Right renal cortex interstitium (tissue), 3 donors: ENCODE measurements around the gene EPB41L2. TPM values are rescaled to one million over a fixed set of nuclear protein-coding genes. Genes with fewer than 3 reads are reported as not detected.
"Not testable (repeated sequence)": the region's sequence is repeated elsewhere in the genome, so short reads cannot be mapped to it uniquely, and the experiment has no call there.

Experiments
- DNase-seq, 3 donors: peaks; one replicate each; pipeline ENCODE4 v3.0.0-alpha.2; 2013; ENCODE audit warnings: low read depth in 3 of 3, low spot score in 2 of 3
- polyA plus RNA-seq, 3 donors: library from polyadenylated mRNA; unstranded; fragments of 120-200 nt; gene quantifications; one replicate each; pipeline ENCODE4 v1.2.1, GENCODE V29; 2013; ENCODE audit not compliant: insufficient read length in 3 of 3

Gene EPB41L2
- polyA plus RNA-seq, 3 donors, result 138 to 163 (median 139) TPM

DNA sequence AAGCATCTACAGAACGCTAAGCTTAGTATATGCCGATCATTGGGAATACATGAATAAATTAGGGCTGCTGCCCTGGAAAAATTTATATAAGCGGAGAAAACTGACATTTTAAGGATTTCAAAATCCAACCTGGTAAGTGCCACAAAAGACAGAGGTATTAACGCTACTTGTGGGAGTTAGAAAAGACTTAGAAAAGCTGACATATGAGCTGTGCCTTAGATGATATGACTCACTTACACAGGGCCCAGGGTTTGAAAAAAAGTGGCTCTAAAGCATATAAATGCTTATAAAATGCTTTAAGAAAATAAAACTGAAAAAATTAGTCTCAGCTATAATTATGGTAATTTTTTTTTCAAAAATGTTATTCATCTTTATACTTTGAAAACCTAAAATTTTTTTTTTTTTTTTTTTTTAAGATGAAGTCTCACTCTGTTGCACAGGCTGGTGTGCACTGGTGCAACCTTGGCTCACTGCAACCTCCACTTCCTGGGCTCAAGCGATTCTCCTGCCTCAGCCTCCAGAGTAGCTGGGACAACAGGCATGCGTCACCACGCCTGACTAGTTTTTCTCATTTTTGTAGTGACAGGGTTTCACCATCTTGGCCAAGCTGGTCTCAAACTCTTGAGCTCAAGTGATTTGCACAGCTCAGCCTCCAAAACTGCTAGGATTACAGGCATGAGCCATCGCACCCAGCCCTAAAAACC, 25.7 kb downstream of the EPB41L2 start:
- no peak for DNase-seq

DNA sequence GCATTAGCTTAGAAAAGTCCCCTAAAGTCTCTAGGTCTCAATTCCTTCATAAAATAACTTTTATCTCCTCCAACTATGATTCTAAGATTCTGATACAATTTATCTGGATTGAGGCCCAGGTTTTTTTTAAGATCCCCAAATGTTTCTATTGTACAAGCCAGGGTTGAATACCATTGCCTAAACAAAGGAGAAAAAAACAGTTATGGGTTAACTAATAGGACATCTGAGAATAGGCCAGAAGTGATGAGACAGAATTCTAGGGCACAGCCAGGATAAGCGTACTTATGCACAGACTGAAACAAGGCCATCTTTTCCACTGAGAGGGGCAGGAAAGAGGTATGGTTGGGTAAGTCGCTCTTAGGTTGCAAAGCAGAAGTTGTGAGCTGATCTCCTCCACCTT, 26.4 kb downstream of the EPB41L2 start:
- no peak for DNase-seq

DNA sequence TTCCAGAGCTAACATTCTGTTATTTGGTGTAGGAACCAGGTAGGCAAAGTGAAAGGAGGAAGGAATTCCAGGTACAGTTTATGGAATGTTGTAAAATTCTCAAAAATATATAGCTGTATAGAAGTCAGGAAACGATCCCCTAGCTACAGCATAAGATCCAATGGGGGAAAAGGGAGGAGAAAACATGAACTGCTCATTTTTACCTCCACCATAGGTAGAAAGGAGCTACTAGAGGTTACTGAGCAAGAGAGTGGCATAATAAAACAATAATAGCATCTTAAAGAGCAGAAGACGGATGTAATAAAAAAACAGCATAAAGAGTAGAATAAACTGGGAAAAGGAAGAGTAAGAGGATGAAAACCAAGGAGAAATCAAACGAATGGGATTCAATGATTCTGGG, 26.9 kb downstream of the EPB41L2 start:
- no peak for DNase-seq

DNA sequence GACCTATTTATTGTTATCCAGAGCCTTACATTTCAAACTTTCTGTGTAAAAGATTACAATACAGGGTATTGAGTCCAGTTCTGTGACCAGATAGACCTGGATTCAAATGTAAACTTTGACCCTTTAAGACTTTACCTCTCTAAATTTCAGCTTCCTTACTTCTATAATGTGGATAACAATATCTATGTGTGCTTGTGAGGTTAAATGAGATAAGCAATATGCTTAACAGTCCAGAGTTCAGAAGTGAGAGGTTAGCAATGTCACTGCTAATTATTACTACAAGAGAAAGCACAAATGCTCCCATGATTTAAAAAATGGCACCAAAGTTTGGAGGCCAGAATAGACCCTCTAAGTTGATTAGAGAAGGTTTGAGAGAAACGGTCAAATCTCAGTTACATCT, 27.5 kb downstream of the EPB41L2 start:
- no peak for DNase-seq

DNA sequence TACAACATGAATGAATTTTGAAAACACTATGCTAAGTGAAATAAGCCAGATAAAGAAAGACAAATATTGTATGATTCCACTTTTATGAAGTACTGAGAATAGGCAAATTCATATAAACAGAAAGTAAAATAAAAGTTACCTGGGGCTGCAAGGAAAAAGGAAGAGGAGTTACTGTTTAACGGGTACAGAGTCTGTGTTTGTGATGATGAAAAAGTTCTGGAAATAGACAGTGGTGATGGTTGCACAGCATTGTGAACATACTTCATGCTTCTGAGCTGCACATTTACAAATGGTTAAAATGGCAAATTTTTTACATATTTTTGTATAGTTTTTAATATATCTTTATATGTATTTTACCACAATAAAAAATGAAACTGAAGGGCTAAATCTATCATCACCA, 29.4 kb downstream of the EPB41L2 start:
- no peak for DNase-seq

DNA sequence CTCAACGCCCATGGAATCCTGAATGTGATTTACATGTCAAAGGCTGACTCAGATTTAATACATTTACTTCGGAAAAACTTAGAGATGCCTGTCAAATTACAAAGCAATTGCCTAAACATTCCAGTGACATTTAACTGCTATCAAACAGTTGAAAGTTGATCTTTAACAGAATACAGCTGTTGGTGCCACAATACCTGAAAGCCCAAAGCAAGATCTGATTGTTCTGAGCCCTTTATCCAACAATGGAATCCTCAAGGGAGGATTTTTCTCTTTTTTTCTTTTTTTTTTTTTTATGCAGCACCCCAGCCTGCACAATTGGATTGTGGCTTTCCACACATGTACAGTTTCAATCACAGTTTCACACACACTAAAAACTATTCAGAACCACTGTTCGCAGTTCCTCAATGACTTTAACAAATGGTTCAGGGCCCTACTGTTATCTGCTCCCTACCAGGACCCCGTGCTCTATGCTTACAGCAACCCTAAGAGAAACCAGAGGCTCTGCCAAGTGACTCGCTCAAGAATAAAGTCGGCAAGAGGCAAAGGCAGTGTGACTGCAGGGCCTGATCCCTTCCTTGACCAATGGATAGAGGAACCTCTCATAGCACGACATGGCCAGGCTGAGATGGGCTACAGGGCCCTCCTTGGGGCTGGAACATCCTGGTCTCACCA, 33.3 kb downstream of the EPB41L2 start:
- DNase-seq, result no peak

DNA sequence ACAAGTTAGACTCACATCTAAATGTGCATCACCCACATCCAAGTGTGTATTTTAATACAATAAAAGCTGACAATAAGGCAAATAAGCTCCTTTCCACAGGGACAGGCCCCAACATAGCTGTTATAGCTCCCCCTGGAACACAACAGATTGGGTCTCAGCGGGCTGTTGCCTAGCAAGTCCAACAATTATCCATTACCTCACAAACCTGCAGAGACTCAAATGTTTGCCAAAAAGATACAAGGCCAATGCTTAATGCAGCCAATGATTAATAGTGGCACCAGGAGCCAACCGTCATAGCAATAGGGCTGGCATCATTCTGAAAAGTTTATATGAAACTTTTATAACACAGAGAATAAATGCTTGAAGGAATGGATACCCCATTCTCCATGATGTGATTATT, 35.7 kb downstream of the EPB41L2 start:
- DNase-seq, result no peak

DNA sequence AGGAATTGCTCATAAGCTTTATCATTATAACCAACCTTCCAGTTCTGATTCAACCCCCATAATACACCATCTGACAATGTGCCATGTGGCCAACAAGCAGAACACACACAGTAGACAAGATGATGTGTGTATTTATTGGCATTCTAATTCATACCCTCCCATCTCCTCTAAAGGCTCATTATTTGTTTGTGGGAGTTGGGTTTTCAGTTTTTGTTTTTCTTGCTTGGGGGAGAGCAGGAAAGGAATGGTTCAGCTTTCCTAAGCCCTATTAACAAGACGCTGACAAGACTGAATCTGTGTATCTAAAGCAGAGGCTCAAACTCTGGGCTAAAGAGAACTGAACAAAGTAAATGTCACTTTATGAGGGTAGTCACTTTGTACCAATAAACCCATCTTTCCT, 36.8 kb downstream of the EPB41L2 start:
- no peak for DNase-seq

DNA sequence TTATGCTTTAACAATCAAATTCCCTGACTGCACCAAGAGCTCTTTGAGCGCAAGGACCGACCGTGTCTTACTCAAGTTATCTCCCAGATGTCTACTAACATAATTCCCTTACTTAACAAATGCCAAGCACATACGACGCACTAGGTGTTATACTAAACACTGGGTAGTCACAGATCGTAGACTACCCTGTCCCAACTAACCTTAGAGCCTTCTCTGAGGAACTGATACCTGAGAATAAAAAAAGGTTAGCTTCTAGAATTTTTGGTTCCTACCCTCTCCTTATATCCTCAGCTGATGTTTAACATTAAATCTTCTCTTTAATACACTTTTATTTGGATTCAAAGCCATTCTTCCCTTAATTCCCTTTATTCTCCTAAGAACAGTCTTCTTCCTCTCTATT, 38.5 kb downstream of the EPB41L2 start:
- no peak for DNase-seq

DNA sequence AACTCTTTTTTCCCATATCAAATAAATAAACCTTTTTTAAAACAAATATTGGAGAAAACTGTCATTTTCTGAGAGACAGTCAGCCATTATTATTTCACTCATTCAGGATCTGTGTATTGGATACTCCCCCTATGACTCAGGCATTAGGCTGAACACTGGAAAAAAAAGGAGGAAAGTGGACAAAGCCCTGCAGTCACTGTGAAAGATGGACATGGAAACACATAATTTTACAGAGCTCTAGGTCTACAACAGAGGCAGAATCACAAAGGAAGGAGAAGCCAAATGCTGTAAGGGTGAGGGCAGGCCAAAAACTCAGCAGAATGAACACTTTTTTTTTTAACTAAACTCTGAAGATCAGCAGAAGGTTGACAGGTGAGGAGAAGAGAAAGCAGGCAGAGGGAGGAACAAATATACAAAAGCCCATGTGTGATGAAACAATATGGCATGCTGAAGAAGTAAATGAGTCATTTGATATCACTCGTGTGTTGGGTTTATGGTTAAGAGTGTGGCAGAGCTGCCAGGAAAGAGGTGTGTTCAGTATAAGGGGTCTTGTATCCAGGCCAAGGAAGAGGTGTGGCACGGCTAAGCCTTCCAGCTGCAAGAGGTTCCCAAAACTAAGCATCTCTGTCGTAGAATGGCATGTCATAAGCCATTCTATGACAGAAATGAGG, 39.1 kb downstream of the EPB41L2 start:
- no peak for DNase-seq

DNA sequence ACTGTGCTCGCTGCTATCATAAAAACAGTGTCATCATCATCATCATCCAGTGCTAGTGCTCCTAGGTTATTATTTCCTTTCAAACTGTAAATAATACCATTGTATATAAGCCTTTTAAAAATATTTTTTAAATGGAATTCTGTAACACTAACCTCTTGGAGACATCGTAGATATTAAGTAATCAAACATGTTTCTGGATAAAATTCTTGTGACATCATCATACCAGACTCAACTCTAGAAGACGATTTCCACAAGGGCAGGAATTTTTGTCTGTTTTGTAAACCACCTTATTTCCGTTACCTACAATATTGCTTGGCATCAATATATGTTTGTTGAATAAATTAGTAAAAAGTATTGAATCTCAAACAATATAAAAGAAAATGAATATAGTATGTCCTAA, 40.4 kb downstream of the EPB41L2 start:
- no peak for DNase-seq

DNA sequence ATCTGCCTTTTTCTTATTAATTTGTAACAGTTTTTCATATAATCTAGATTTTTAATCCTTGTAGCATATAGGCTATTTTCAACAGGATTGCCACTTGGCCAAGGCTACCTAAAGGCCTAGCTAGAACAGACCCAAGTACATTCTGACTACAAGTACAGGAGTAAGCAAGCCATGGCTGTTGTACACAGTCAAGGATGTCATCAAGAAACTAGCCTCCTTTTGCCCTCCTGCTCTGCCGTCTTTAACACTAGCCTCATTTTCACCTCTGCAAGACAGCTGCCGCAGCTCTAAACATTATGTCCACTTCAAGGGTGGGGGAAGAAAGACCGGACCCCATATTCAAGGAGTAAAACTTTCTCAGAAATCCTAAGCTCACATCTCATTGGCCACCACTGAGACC, 45.1 kb downstream of the EPB41L2 start:
- DNase-seq, result no peak

DNA sequence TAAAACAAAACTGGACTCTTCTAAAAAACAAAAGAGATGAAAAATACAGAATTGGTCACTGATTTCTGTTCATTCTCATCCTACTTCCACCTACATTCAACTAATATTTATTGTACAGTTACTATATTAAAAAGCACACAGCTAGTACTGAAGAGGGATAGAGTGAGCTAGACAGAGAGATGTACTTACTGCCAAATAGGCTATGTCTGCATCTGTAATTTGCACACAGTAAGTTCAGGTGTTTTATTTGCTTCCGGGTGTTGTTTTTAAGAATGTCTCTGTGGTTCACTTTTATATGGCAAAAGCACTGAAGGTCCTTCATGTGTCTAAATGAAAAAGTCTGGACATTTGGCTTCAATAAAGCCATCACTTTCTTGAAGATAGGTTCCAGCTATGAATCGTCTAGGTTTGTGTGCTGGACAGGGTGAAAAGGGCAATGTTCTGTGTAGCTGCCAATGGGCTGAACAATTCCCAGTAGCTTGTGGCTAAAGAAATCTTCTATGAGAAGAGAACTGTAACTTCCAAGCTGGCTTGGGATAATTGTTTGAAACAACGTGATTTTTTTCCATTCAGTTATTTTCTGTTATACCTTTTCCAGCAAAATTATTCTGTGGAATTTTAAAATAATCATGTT, 47.3 kb downstream of the EPB41L2 start:
- DNase-seq, result no peak

DNA sequence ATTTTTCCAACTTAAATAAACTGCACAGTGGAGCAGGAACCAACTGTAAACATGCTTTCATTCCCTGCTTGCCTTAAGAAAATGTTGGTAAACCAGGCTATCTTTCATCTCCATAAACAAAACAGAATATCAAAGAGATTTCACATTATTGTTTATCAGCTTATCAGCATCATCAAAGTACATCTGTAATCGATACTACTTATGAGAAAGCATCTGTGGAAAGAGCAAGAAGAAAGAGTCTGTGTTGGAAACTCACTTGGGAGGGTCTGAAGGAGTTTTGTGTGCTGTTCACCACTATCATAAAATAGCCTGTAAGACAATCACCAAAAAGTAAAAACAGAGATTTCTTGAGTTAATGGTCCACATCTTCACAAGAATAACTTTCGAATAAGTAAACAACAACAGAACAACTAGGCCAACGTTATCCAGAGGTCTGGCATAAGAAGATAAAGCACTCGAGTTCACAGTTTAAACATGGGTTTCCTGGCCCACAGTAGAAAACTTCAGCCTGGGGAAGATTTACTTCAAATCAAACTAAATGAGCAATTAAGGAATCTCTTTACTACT, 47.9 kb downstream of the EPB41L2 start:
- no peak for DNase-seq

DNA sequence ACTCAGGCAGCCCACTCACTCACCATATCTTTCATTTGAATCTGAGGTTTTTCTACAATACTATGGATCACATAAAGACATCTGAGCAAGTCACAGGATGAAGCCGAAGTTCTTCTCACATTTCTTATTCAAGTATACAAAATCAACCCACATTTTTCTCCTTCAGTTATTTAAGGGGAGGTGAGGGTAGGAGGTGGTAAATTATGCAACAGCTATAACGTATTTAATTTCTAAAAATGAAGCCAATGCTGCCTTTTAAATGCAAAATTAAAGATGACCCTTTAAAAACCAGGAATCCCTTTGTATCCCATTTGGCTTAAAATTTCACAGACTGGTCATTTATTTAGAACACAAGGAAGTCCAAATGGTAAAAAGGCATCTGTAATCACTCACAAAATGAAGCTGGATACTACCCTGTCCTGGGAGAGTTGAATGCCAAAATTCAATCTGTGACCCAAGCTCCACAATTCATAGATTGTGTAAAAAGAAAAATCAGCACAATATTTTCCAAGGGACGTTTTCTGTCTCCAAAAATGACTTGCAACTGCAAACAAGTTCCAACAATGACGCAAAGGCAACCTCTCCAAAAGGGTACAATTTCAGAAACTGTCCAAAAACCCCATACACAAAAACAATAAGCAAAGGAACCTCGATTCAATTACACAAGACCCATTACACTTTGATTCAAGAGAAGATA, 48.8 kb downstream of the EPB41L2 start:
- no peak for DNase-seq

DNA sequence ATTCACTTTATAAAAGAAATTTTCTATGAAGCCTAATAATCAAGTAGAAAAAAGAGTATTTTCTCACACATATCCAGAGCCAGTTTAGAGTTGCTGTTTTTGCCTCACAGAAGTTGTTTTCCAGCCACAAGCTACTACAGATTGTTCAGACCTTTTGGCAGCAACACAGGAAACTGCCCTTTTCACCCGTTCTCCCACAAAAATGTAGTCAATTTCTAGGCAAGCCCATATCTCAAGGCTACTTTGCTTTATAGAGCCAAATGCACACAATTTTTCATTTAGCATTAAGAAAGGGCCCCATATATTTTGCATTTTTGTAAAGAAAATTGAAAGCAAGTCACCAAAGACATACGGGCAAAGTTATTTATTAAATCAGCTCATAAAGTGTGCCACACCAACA, 49.5 kb downstream of the EPB41L2 start:
- no peak for DNase-seq

DNA sequence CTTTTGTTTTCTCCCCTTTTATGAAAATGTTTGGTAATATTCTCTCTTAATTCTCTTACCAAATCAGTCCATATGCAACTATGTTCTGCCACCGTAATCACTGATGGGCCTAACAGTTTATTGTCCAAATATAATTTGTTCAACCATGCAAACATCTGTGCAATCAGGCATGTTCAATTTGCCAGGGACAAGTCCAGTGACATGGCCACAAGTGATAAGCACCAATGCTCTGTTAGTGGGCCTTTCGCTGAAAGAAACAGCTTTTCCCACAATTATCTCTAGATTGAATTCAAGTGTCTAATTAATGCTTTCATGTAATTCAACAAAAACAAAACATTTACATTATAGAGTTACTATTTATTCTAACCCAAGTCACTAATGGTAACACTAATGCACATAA, 53.3 kb downstream of the EPB41L2 start:
- DNase-seq, result no peak

DNA sequence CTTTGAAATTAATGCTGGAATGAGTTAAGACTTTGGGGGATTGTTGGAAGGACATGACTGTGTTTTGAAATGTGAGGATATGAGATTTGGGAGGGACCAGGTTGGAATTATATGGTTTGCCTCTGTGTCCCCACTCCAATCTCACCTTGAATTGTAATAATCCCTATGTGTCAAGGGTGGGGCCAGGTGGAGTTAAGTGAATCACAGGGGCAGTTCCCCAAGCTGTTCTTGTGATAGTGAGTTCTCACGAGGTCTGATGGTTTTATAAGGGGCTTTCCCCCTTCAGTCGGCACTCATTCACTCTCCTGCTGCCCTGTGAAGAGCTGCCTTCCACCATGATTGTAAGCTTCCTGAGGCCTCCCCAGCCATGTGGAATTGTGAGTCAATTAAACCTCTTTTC, 54.1 kb downstream of the EPB41L2 start:
- not testable (repeated sequence) for DNase-seq

DNA sequence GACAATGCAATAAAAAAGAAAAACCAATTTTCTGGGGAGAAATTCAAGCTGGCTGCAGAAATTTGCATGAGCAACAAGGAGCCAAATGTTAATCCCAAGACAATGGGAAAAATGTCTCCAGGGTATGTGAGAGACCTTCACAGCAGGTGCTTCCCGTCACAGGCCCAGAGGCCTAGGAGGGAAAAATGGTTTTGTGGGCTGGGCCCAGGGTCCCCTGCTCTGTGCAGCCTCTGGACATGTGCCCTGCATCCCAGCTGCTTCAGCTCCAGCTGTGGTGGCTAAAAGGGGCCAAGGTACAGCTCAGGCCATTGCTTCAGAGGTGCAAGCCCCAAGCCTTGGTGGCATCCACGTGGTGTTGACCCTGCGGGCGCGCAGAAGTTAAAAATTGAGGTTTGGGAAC, 55.1 kb downstream of the EPB41L2 start:
- DNase-seq, result not testable (repeated sequence)

DNA sequence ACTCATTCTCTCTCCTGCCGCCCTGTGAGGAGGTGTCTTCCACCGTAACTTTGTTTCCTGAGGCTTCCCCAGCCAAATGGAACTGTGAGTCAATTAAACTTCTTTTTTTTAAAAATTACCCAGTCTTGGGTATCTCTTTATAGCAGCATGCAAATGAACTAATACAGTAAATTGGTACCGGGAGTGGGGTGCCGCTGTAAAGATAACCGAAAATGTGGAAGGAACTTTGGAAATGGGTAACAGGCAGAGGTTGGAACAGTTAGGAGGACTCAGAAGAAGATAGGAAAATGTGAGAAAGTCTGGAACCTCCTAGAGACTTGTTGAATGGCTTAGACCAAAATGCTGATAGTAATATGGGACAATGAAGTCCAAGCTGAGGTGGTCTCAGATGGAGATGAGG, 55.8 kb downstream of the EPB41L2 start:
- DNase-seq, result no peak
